GM13976 (cell line): Measurements from ENCODE around the gene HAGH.
"Not testable (repeated sequence)": the region's sequence is repeated elsewhere in the genome, so short reads cannot be mapped to it uniquely, and the experiment has no call there.

Experiments used
- DNase-seq: peaks from one replicate; pipeline ENCODE4 v3.0.0; 2012; ENCODE audit warnings: low spot score
- CTCF ChIP-seq: IDR thresholded peaks from 2 replicates; pipeline ENCODE4 v1.5.1; 2012; ENCODE audit warnings: borderline replicate concordance, mild to moderate bottlenecking; ENCODE audit not compliant: insufficient read depth; ENCODE audit errors: extremely low read depth, missing control alignments, control extremely low read depth
- in situ Hi-C: fragments of 300-500 bp; cut with MboI; formaldehyde crosslinking; loops from one replicate; pipeline ENCODE4 v1.12.0; 2022; ENCODE audit warnings: low sequenced_read_pairs, mixed read lengths, inconsistent platforms; ENCODE audit not compliant: unreplicated experiment

The HAGH gene

GRCh38 chr16:1826691-1827573 is at the start of gene HAGH, which contains the start of gene FAHD1:
HAGH (minus strand) TSS chr16:1826825; CDS start chr16:1826787, 38 bp downstream.
FAHD1 (plus strand) TSS chr16:1827206; CDS start chr16:1827239, 33 bp downstream.
- DNase-seq, result peak; percentile 99
- in situ Hi-C loops, result no loop called here
- TF ChIP-seq CTCF, result no peak

DNA sequence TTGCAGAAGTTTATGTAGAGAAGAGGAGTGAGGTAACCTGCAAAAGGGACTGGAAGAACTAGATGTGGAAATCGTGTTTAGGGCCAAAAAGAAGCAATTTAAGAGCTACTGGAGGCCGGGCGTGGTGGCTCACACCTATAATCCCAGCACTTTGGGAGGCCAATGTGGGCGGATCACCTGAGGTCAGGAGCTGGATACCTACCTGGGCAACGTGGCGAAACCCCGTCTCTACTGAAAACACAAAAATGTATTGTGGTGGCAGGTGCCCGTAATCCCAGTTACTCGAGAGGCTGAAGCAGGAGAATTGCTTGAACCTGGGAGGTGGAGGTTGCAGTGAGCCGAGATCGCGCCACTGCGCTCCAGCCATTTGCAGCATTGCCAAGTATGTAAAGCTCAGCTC is 49.4 kb upstream of the HAGH start:
- DNase-seq, in situ Hi-C loops: not testable (repeated sequence)

- TF ChIP-seq CTCF, result no peak
- in situ Hi-C loops, result no loop called here
- no peak for DNase-seq
These were observed 48.2 kb upstream of the HAGH start for GRCh38 chr16:1874854-1875253.

DNA sequence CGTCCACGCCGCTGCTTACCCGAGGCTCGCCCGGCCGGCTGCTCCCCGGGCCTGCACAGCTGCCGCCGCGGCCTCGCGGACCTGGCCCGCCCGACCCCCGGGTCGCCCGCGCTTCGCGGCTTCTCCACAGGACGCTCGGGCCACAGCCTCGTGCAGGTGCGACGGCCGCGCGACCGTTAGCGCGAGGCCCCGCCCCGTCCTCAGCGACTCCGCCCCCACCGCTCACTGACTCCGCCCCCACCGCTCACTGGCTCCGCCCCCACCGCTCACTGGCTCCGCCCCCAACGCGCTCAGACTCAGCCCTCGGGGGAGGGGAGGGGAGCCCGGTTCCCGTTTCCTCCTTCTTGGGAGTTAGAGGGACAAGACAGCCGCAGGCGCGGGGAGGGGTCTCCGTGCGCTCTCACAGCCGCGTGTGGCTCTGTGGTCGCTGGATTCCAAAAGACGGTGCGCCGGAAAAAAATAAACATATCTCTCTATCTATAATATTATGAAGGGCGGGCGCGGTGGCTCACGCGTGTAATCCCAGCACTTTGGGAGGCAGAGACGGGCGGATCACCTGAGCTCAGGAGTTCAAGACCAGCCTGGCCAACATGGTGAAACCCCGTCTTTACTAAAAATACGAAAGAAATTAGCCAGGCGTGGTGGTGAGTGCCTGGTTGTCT is 45.5 kb upstream of the HAGH start, which contains the start of gene MEIOB:
Gene MEIOB (minus strand): TSS at position 191 of the 662 bp plus-strand sequence. CDS start 3,989 bp downstream, outside the sequence.
- in situ Hi-C loops, result no loop called here
- TF ChIP-seq CTCF, result no peak
- DNase-seq, result peak; percentile 40

DNA sequence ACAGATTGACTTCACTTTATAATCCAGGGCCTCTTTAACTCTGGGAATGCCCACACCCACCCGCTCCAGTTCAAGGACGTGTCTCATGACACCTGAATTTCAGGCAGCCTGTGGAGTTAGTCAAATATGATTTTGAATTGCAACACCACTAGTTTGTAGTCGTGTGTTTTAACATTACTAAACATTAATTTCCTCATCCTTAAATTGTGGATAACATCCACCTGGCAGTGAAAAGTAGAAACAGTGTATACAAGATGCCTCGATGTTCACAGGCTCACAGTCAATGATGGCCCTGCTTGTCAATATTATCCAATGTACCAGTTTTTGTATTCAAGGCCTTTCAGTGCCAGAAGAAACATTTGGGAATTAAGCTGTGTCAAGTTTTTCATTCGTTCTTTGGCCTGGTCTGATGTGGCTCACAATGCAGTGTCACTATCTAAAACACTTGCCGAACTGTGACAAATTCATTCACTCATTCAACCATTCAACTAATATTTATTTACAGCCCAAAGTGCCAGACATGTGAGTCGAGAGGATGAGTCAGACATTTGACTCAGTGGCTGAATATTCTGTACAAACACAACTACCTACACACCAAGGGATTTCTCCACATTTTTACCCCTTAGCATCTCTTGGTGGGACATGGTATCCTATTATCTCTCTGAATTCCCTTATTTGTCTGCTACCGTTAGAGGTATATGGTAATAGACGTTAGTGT is 43.9 kb upstream of the HAGH start:
- in situ Hi-C loops, result no loop called here
- DNase-seq, result no peak
- no peak for TF ChIP-seq CTCF

DNA sequence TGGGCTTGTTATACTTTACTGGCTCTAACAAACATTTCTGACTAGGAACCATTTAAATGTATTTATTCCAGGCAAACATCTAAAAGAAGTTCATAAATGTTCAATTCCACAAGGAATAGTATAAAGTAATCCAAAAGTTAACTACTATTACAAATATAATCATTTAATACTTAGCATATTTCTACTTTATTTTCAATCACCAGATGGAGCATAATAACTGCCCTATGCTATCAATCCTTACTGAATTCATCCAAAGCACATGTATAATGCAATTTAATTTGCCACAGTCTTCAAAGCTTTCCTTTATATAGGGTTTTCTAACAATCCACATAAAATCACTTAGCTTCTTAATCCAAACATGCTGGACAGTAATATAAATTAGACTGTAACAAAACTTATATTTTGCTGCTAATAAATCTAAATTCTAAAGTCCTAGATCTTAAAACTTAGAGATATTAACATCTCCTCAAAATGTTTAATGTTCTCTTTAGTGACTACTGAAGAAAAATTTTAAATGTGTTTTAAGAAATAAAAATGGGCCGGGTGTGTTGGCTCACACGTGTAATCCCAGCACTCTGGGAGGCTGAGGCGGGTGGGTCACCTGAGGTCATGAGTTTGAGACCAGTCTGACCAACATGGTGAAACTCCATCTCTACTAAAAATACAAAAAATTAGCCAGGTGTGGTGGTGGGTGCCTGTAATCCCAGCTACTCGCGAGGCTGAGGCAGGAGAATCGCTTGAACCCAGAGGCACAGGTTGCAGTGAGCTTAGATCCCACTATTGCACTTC is 39.5 kb upstream of the HAGH start:
- no peak for DNase-seq
- in situ Hi-C loops, result loop anchor here (10.0 kb wide), 1 partner anchor 69 kb away; no protein-coding TSS in a partner anchor
- TF ChIP-seq CTCF, result no peak
